ENCODE measurements around the gene METRN. TPM values are rescaled to one million over a fixed set of nuclear protein-coding genes. Genes with fewer than 3 reads are reported as not detected.
A peak's percentile ranks its signal among the peaks of the same experiment; 100 is the strongest.

The METRN gene
- total RNA-seq, 1 donor from 2014 or later: 116 TPM

DNA sequence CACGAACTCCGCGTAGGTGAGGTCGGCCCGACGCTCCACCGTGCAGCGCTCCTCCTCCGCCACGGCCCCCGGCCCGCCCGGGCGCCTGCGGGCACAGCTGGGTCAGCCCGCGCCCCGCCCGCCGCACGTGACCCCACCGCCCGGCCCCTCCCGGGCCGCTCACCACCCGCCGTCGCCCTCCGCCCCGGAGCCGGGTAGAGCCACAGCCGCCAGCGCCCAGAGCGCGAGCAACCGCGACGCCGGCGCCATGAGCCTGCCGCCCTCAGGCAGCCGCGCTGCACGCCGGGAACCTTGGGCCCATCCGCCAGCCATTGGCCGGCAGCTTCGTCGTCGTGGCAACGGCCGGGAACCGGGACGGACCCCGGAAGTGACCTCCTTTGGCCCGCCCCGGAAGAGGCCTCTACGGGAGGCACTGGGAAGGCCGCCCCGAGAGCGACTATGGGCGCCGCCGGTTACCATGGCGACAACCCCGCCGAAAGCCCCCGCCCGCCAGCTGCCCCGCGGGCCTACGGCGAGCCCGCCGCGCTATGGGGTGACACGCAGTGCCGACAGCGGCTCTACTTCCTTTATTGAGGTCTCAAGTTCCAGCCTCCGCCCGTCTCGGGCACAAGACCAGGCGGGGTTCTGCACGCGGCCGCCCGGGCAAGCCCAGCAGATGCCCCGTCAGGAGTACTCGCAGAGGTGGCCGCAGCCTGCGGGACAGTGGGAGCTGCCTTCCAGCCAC lies 30.7 kb upstream of the METRN start, which contains the start of gene JMJD8:
TSS of gene JMJD8 (minus strand) at position 264 of the 724 bp plus-strand sequence. CDS start at position 249, 15 bp downstream.
- Histone ChIP-seq H3K27me3 (ENCODE audit: control insufficient read depth, insufficient read depth, low read length) (no peaks in the 10 kb centered on the region), H3K36me3 (ENCODE audit: control insufficient read depth, insufficient read depth, low read length) (peaks cover 1% of the 10 kb centered on the region), H3K4me3 (ENCODE audit: low read depth, low read length) (peak within 1 kb of the TSS; percentile 81)
- DNase-seq (ENCODE audit: low read depth): peak; percentile 87
- TF ChIP-seq, protein P1, sequence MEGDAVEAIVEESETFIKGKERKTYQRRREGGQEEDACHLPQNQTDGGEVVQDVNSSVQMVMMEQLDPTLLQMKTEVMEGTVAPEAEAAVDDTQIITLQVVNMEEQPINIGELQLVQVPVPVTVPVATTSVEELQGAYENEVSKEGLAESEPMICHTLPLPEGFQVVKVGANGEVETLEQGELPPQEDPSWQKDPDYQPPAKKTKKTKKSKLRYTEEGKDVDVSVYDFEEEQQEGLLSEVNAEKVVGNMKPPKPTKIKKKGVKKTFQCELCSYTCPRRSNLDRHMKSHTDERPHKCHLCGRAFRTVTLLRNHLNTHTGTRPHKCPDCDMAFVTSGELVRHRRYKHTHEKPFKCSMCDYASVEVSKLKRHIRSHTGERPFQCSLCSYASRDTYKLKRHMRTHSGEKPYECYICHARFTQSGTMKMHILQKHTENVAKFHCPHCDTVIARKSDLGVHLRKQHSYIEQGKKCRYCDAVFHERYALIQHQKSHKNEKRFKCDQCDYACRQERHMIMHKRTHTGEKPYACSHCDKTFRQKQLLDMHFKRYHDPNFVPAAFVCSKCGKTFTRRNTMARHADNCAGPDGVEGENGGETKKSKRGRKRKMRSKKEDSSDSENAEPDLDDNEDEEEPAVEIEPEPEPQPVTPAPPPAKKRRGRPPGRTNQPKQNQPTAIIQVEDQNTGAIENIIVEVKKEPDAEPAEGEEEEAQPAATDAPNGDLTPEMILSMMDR (IDR thresholded peaks at IDR 0.05; ENCODE audit: insufficient read depth, low read length, poor library complexity, severe bottlenecking): no peak

DNA sequence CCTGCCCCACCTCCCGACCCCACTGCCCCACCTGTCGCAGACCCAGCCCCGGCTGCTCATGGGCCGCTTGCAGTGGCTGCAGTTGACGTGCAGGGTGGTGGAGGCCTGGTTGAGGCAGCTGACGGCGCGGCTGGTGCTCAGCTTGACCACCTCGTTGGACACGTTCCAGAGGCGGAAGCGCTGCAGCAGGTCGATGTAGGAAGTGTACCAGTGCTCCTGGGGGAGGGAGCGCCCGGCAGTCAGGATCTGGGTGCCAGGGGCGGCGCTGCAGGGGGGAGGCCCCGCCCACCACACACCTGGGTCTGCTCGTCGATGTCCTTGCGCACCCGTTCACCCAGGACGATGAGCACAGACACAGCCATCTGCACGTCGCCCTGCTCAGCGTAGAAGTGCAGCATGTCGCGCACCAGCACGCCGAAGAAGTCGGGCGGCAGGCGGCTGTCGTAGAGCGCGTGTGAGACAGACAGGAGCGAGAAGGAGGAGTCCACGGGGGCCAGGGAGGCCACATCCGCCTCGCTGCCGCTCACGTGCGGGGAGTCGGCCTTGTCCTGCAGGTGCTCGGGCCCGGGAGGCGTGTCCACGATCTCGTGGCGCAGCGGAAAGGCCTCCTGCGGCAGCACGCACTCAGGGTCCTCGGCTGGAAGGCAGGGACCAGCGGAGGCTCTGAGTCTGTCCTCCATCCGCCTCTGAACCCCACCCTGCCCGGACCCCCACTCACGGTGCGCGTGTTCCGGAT lies 29.8 kb upstream of the METRN start:
- Histone ChIP-seq H3K4me3 (ENCODE audit: low read depth, low read length) (peak overlapping the region; percentile 81), H3K27me3 (ENCODE audit: control insufficient read depth, insufficient read depth, low read length) (no peaks in the 10 kb centered on the region), H3K36me3 (ENCODE audit: control insufficient read depth, insufficient read depth, low read length) (peaks cover 1% of the 10 kb centered on the region)
- DNase-seq (ENCODE audit: low read depth): no peak
- TF ChIP-seq, protein P1 (IDR thresholded peaks at IDR 0.05; ENCODE audit: insufficient read depth, low read length, poor library complexity, severe bottlenecking): no peak

DNA sequence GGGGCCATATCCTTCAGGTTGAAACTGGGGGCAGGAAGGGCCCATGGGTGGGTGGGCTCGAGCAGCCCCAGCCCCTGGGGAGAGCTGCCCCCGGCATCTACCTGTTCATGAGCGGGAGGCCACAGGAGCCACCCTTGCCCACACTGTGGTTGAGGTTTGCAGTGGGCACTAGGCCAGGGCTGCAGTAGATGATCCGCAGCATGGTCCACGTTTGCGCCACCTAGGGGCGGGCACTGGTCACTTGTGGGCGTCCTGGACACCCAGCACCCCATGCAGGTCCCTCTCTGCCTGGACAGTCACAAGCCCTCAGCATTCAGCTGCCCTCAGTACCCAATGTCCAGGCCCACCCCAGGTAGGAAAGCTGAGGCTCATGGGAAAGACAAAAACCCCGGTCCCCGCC lies 29.0 kb upstream of the METRN start:
- no peaks in the 10 kb centered on the region for H3K27me3 ChIP-seq (ENCODE audit: control insufficient read depth, insufficient read depth, low read length)
- TF ChIP-seq, protein P1 (IDR thresholded peaks at IDR 0.05; ENCODE audit: insufficient read depth, low read length, poor library complexity, severe bottlenecking): peak; percentile 57
- no peak for DNase-seq (ENCODE audit: low read depth)
- peaks cover 1% of the 10 kb centered on the region for H3K36me3 ChIP-seq (ENCODE audit: control insufficient read depth, insufficient read depth, low read length)
- H3K4me3 ChIP-seq (ENCODE audit: low read depth, low read length): no peak overlapping the region

DNA sequence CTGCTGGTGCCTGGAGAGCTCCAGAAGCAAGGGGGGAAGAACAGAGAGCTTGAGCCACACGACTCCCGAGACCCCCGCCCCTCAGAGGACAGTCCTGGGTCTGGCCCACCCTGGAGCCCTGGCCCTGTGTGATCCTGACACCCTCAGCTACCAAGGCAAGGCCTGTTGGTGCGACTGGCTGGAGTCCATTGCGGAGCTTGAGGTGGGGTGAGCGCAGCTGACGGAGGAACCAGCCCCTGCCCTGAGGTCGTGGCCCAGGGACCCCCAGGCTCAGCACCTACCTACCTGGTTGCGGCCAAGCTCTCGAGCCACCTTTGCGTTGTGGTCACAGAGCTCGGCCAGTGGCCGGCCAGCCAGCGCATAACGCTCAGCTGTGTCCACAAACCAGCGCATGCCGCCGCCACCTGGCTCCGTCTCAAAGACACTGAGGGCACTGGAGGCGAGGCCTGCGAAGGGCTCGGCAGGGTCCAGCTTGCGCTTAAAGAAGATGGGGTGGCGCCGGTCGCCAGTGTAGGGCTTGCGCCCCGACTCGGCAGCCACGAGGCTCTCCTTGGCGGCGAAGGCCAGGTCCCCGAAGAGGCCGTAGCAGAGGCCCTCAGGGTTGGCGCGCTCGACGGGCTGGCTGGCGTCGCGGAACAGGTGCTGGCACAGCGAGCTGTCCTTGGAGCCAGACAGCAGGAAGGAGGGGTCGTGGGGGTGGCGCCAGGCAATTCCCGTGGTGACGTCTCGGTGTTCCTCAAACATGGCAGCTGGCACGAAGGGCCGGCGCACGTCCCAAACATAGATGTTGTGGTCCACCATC lies 28.3 kb upstream of the METRN start:
- no peak for DNase-seq (ENCODE audit: low read depth)
- H3K27me3 ChIP-seq (ENCODE audit: control insufficient read depth, insufficient read depth, low read length): no peaks in the 10 kb centered on the region
- no peak overlapping the region for H3K4me3 ChIP-seq (ENCODE audit: low read depth, low read length)
- peaks cover 1% of the 10 kb centered on the region for H3K36me3 ChIP-seq (ENCODE audit: control insufficient read depth, insufficient read depth, low read length)
- TF ChIP-seq, protein P1 (IDR thresholded peaks at IDR 0.05; ENCODE audit: insufficient read depth, low read length, poor library complexity, severe bottlenecking): no peak

DNA sequence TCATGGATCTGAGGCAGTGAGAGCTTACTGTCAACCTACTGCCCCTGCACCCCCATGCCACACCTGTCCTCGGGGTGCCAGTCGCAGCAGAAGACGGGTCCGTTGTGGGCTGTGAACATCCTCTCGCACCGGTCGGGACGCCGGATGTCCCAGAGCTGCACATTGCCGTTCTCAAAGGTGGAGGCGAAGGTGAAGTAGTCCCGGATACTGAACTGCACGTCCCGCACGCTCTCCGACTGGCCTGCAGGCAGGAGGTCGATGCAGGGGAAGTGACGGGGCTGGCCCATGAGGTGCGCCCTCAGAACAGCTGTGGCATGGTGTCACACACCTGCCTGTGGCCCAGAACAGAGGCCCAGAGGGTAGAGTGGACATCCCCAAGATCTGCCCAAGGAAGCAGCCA lies 27.4 kb upstream of the METRN start:
- TF ChIP-seq, protein P1 (IDR thresholded peaks at IDR 0.05; ENCODE audit: insufficient read depth, low read length, poor library complexity, severe bottlenecking): no peak
- Histone ChIP-seq H3K4me3 (ENCODE audit: low read depth, low read length) (no peak overlapping the region), H3K27me3 (ENCODE audit: control insufficient read depth, insufficient read depth, low read length) (peaks cover 4% of the 10 kb centered on the region), H3K36me3 (ENCODE audit: control insufficient read depth, insufficient read depth, low read length) (peaks cover 1% of the 10 kb centered on the region)
- DNase-seq (ENCODE audit: low read depth): no peak
